SU-DHL-6 (cell line): ENCODE results near the gene SLC47A2.

Source experiments
- H2AFZ ChIP-seq: fragments of 200-600 bp; sonication (generic); 2 replicates; pipeline ENCODE4 v1.6.1; 2014; ENCODE audit warnings: low read depth, mild to moderate bottlenecking, moderate library complexity, mixed read lengths, antibody characterized with exemption, low read length; ENCODE audit not compliant: severe bottlenecking
- H3F3A ChIP-seq: fragments of 200-600 bp; shearing (Covaris generic); 2 replicates; pipeline ENCODE4 v1.6.0; 2016; ENCODE audit warnings: antibody characterized with exemption, mild to moderate bottlenecking; ENCODE audit not compliant: insufficient read depth
- H3K27ac ChIP-seq: fragments of 200-600 bp; sonication (generic); 2 replicates; pipeline ENCODE4 v1.5.1; 2016; ENCODE audit warnings: low read depth, mild to moderate bottlenecking, low read length, moderate library complexity, mixed read lengths
- H3K27me3 ChIP-seq: fragments of 200-600 bp; sonication (generic), shearing (Covaris generic); 2 replicates; pipeline ENCODE4 v1.6.0; 2014; ENCODE audit warnings: mild to moderate bottlenecking, low read length
- H3K36me3 ChIP-seq: fragments of 200-600 bp; sonication (generic); 2 replicates; pipeline ENCODE4 v1.6.1; 2014; ENCODE audit warnings: mild to moderate bottlenecking, low read length, mixed read lengths
- H3K4me2 ChIP-seq: fragments of 300-600, 200-600 bp; shearing (Covaris generic), sonication (generic); 2 replicates; pipeline ENCODE4 v1.6.0; 2014; ENCODE audit warnings: low read length, low read depth, mild to moderate bottlenecking; ENCODE audit not compliant: poor library complexity, severe bottlenecking
- H3K4me3 ChIP-seq: fragments of 200-600 bp; sonication (generic); 2 replicates; pipeline ENCODE4 v1.5.1; 2014; ENCODE audit warnings: antibody characterized with exemption, low read length, mild to moderate bottlenecking, mixed read lengths; ENCODE audit not compliant: insufficient read depth, poor library complexity, severe bottlenecking
- H3K79me2 ChIP-seq: fragments of 200-600 bp; sonication (generic); 2 replicates; pipeline ENCODE4 v1.6.1; 2014; ENCODE audit warnings: mild to moderate bottlenecking, low read length, moderate library complexity; ENCODE audit not compliant: insufficient read depth
- H3K9ac ChIP-seq: fragments of 200-600 bp; sonication (generic); 2 replicates; pipeline ENCODE4 v1.7.0; 2014; ENCODE audit warnings: mild to moderate bottlenecking, low read length
- H3K9me2 ChIP-seq: fragments of 200-600 bp; sonication (generic); replicated peaks from 2 replicates; pipeline ENCODE4 v1.6.1; 2014; ENCODE audit warnings: low read length; ENCODE audit not compliant: insufficient read depth
- H3K9me3 ChIP-seq: fragments of 200-600 bp; sonication (generic); 2 replicates; pipeline ENCODE4 v1.6.1; 2014; ENCODE audit warnings: low read length, mixed read lengths; ENCODE audit not compliant: insufficient read depth
- H4K20me1 ChIP-seq: fragments of 200-600 bp; sonication (generic); 2 replicates; pipeline ENCODE4 v1.6.1; 2014; ENCODE audit warnings: low read depth, mild to moderate bottlenecking, antibody characterized with exemption, low read length, moderate library complexity, mixed read lengths
- CTCF ChIP-seq: fragments of 200-600 bp; sonication (generic); IDR thresholded peaks from one replicate; pipeline ENCODE4 v1.5.1; 2017; ENCODE audit warnings: antibody characterized with exemption, mild to moderate bottlenecking, low read length, moderate library complexity; ENCODE audit not compliant: insufficient read depth, poor library complexity, severe bottlenecking
- EZH2phosphoT487 ChIP-seq: fragments of 200-600 bp; sonication (generic), shearing (Covaris generic); conservative IDR thresholded peaks from 2 replicates; pipeline ENCODE4 v1.6.1; 2018; ENCODE audit warnings: mild to moderate bottlenecking, antibody characterized with exemption, low read length, moderate library complexity, mixed read lengths

SLC47A2 gene

GRCh38 chr17:19654342-19654886 lies 62.0 kb downstream of the SLC47A2 start:
- H4K20me1 ChIP-seq, result no peaks in the 10 kb centered on the region

GRCh38 chr17:19652595-19652994 lies 63.8 kb downstream of the SLC47A2 start:
- peaks cover 13% of the 10 kb centered on the region; the same call in 1 of the 2 replicates for H3K79me2 ChIP-seq
- no peak overlapping the region for H3K27ac ChIP-seq
- TF ChIP-seq CTCF (no peak), EZH2phosphoT487 (no peak)
- H3K9ac ChIP-seq, result no peak overlapping the region
- H3F3A ChIP-seq, result peaks cover 3% of the 10 kb centered on the region
- no peaks in the 10 kb centered on the region for H3K9me3 ChIP-seq
- H3K36me3 ChIP-seq, result no peaks in the 10 kb centered on the region
- no peaks in the 10 kb centered on the region for H3K27me3 ChIP-seq
- H4K20me1 ChIP-seq, result no peaks in the 10 kb centered on the region
- no peak overlapping the region for H3K4me2 ChIP-seq
- no peak overlapping the region for H3K4me3 ChIP-seq
- H3K9me2 ChIP-seq, result no peaks in the 10 kb centered on the region
- H2AFZ ChIP-seq, result no peak overlapping the region

More at GRCh38 chr17:19654342-19654886, 62.0 kb downstream of the SLC47A2 start:
- Histone ChIP-seq H3K9me3 (no peaks in the 10 kb centered on the region), H3F3A (no peaks in the 10 kb centered on the region), H3K27ac (no peak overlapping the region), H3K9me2 (no peaks in the 10 kb centered on the region), H3K79me2 (peaks cover 8% of the 10 kb centered on the region; the same call in 1 of the 2 replicates), H3K27me3 (no peaks in the 10 kb centered on the region), H3K4me3 (no peak overlapping the region), H3K9ac (no peak overlapping the region), H3K36me3 (no peaks in the 10 kb centered on the region), H3K4me2 (no peak overlapping the region), H2AFZ (no peak overlapping the region)
- TF ChIP-seq EZH2phosphoT487, result no peak
- no peak for TF ChIP-seq CTCF

GRCh38 chr17:19651451-19652238 lies 64.7 kb downstream of the SLC47A2 start:
- Histone ChIP-seq H3K27ac (no peak overlapping the region), H3K36me3 (no peaks in the 10 kb centered on the region), H3K27me3 (no peaks in the 10 kb centered on the region), H3K9ac (no peak overlapping the region), H3K9me3 (no peaks in the 10 kb centered on the region), H3K4me2 (no peak overlapping the region), H3K4me3 (no peak overlapping the region), H3K9me2 (no peaks in the 10 kb centered on the region), H3F3A (peaks cover 9% of the 10 kb centered on the region), H2AFZ (no peak overlapping the region), H4K20me1 (no peaks in the 10 kb centered on the region), H3K79me2 (peaks cover 13% of the 10 kb centered on the region; the same call in 1 of the 2 replicates)
- TF ChIP-seq EZH2phosphoT487 (no peak), CTCF (no peak)
